Measurements from ENCODE around the gene RBP3.

RBP3 gene

DNA sequence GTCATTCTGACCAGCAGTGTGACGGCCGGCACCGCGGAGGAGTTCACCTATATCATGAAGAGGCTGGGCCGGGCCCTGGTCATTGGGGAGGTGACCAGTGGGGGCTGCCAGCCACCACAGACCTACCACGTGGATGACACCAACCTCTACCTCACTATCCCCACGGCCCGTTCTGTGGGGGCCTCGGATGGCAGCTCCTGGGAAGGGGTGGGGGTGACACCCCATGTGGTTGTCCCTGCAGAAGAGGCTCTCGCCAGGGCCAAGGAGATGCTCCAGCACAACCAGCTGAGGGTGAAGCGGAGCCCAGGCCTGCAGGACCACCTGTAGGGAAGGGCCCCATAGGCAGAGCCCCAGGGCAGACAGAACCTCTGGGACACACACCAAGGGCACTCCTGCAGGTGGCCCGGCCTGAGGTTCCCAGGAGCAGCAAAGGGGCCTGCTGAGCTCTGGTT lies 9.0 kb downstream of the RBP3 start:
- Histone ChIP-seq H3K4me3 (replicated peaks; ENCODE audit: low read depth, low read length) (no peak overlapping the region), H3K36me3 (ENCODE audit: control insufficient read depth, insufficient read depth, low read length) (no peaks in the 10 kb centered on the region), H3K27me3 (replicated peaks; ENCODE audit: control insufficient read depth, insufficient read depth, low read length) (no peaks in the 10 kb centered on the region; the same call in 1 of the 2 replicates)
- no peak for DNase-seq (ENCODE audit: extremely low read depth, insufficient read length)
- TF ChIP-seq, protein P1, sequence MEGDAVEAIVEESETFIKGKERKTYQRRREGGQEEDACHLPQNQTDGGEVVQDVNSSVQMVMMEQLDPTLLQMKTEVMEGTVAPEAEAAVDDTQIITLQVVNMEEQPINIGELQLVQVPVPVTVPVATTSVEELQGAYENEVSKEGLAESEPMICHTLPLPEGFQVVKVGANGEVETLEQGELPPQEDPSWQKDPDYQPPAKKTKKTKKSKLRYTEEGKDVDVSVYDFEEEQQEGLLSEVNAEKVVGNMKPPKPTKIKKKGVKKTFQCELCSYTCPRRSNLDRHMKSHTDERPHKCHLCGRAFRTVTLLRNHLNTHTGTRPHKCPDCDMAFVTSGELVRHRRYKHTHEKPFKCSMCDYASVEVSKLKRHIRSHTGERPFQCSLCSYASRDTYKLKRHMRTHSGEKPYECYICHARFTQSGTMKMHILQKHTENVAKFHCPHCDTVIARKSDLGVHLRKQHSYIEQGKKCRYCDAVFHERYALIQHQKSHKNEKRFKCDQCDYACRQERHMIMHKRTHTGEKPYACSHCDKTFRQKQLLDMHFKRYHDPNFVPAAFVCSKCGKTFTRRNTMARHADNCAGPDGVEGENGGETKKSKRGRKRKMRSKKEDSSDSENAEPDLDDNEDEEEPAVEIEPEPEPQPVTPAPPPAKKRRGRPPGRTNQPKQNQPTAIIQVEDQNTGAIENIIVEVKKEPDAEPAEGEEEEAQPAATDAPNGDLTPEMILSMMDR (IDR thresholded peaks at IDR 0.05; ENCODE audit: insufficient read depth, low read length, poor library complexity, severe bottlenecking) = no peak

DNA sequence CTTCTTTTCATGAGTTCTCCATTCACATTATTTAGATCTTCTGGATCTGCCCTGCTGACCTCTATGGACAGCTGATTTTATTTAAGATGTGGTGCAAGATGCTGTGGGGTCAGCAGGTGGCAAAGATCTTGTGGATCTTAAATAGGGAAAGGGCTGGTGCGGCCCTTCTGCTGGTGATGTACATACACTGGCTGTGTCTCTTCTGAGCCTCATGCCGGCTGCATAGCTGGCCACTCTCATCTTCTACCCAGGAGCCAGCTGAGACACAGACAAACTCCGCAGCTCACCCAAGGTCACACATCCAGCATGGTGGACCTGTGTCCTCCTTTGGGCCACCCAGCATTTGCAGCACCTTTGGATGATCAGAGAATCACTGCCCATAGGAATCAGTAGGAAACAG lies 9.7 kb downstream of the RBP3 start:
- H3K27me3 ChIP-seq (replicated peaks; ENCODE audit: control insufficient read depth, insufficient read depth, low read length) = no peaks in the 10 kb centered on the region; the same call in 1 of the 2 replicates
- H3K36me3 ChIP-seq (ENCODE audit: control insufficient read depth, insufficient read depth, low read length) = no peaks in the 10 kb centered on the region
- TF ChIP-seq, protein P1 (IDR thresholded peaks at IDR 0.05; ENCODE audit: insufficient read depth, low read length, poor library complexity, severe bottlenecking) = no peak
- no peak overlapping the region for H3K4me3 ChIP-seq (replicated peaks; ENCODE audit: low read depth, low read length)
- no peak for DNase-seq (ENCODE audit: extremely low read depth, insufficient read length)

GRCh38 chr10:47358457-47358856 lies 10.3 kb downstream of the RBP3 start:
- no peak overlapping the region for H3K4me3 ChIP-seq (replicated peaks; ENCODE audit: low read depth, low read length)
- H3K36me3 ChIP-seq (ENCODE audit: control insufficient read depth, insufficient read depth, low read length) = no peaks in the 10 kb centered on the region
- TF ChIP-seq, protein P1 (IDR thresholded peaks at IDR 0.05; ENCODE audit: insufficient read depth, low read length, poor library complexity, severe bottlenecking) = no peak
- H3K27me3 ChIP-seq (replicated peaks; ENCODE audit: control insufficient read depth, insufficient read depth, low read length) = no peaks in the 10 kb centered on the region; the same call in 1 of the 2 replicates
- DNase-seq (ENCODE audit: extremely low read depth, insufficient read length) = no peak

GRCh38 chr10:47359101-47359500 lies 10.9 kb downstream of the RBP3 start:
- Histone ChIP-seq H3K36me3 (ENCODE audit: control insufficient read depth, insufficient read depth, low read length) (no peaks in the 10 kb centered on the region), H3K27me3 (replicated peaks; ENCODE audit: control insufficient read depth, insufficient read depth, low read length) (no peaks in the 10 kb centered on the region; the same call in 1 of the 2 replicates), H3K4me3 (replicated peaks; ENCODE audit: low read depth, low read length) (no peak overlapping the region)
- TF ChIP-seq, protein P1 (IDR thresholded peaks at IDR 0.05; ENCODE audit: insufficient read depth, low read length, poor library complexity, severe bottlenecking) = no peak
- DNase-seq (ENCODE audit: extremely low read depth, insufficient read length) = no peak

- H3K27me3 ChIP-seq (replicated peaks; ENCODE audit: control insufficient read depth, insufficient read depth, low read length) = no peaks in the 10 kb centered on the region; the same call in 1 of the 2 replicates
- H3K4me3 ChIP-seq (replicated peaks; ENCODE audit: low read depth, low read length) = no peak overlapping the region
- TF ChIP-seq, protein P1 (IDR thresholded peaks at IDR 0.05; ENCODE audit: insufficient read depth, low read length, poor library complexity, severe bottlenecking) = no peak
- no peaks in the 10 kb centered on the region for H3K36me3 ChIP-seq (ENCODE audit: control insufficient read depth, insufficient read depth, low read length)
- no peak for DNase-seq (ENCODE audit: extremely low read depth, insufficient read length)
Observed at GRCh38 chr10:47359626-47360418, 11.7 kb downstream of the RBP3 start.
